Astrocyte (in vitro differentiated cells and primary cell): ENCODE data around the gene GFER. TPM values are rescaled to one million over a fixed set of nuclear protein-coding genes. Genes with fewer than 3 reads are reported as not detected.

ENCODE experiments used
- DNase-seq: peaks from one replicate; pipeline ENCODE4 v3.0.0-alpha.2; 2010; ENCODE audit warnings: low read depth
- FAIRE-seq: peaks from 2 replicates; lab custom pipeline; 2011; peaks lifted over from hg19 to GRCh38; lab: Jason Lieb, UNC
- H2AFZ ChIP-seq: 2 replicates; pipeline ENCODE4 v1.6.0; 2012; ENCODE audit warnings: low read depth, low read length, inconsistent platforms
- H3K27ac ChIP-seq: 2 replicates; pipeline ENCODE4 v1.5.1; 2011; ENCODE audit warnings: low read depth, low read length, inconsistent platforms
- H3K27me3 ChIP-seq: 2 replicates; pipeline ENCODE4 v1.6.0; 2011; ENCODE audit warnings: low read length, inconsistent platforms; ENCODE audit not compliant: insufficient read depth
- H3K36me3 ChIP-seq: 2 replicates; pipeline ENCODE4 v1.5.1; 2011; ENCODE audit warnings: low read length, inconsistent platforms; ENCODE audit not compliant: insufficient read depth
- H3K4me1 ChIP-seq: 2 replicates; pipeline ENCODE4 v1.5.1; 2011; ENCODE audit warnings: low read length, inconsistent platforms; ENCODE audit not compliant: insufficient read depth
- H3K4me2 ChIP-seq: 2 replicates; pipeline ENCODE4 v1.6.0; 2012; ENCODE audit warnings: low read length, inconsistent platforms
- H3K4me3 ChIP-seq: 2 replicates; pipeline ENCODE4 v1.5.1; 2011; ENCODE audit warnings: low read depth, mild to moderate bottlenecking, low read length, inconsistent platforms; ENCODE audit not compliant: insufficient read depth
- H3K79me2 ChIP-seq: 2 replicates; pipeline ENCODE4 v1.6.0; 2012; ENCODE audit warnings: mild to moderate bottlenecking, low read length, inconsistent platforms; ENCODE audit not compliant: insufficient read depth
- H3K9ac ChIP-seq: 2 replicates; pipeline ENCODE4 v1.6.0; 2012; ENCODE audit warnings: mild to moderate bottlenecking, low read length, inconsistent platforms
- H3K9me3 ChIP-seq: 2 replicates; pipeline ENCODE4 v1.5.1; 2012; ENCODE audit warnings: low read depth, mild to moderate bottlenecking, low read length, inconsistent platforms; ENCODE audit not compliant: insufficient read depth
- H4K20me1 ChIP-seq: 2 replicates; pipeline ENCODE4 v1.6.0; 2012; ENCODE audit warnings: low read length, inconsistent platforms; ENCODE audit not compliant: insufficient read depth
- H3K27ac Mint-ChIP-seq: one replicate; pipeline ENCODE4 v1.8.0; 2021; ENCODE audit warnings: mild to moderate bottlenecking, mixed read lengths; ENCODE audit not compliant: unreplicated experiment
- H3K27me3 Mint-ChIP-seq: one replicate; pipeline ENCODE4 v1.8.0; 2021; ENCODE audit warnings: low read depth, mixed read lengths; ENCODE audit not compliant: unreplicated experiment
- H3K36me3 Mint-ChIP-seq: one replicate; pipeline ENCODE4 v1.8.0; 2021; ENCODE audit warnings: low read depth, mixed read lengths; ENCODE audit not compliant: unreplicated experiment
- H3K4me1 Mint-ChIP-seq: one replicate; pipeline ENCODE4 v1.8.0; 2021; ENCODE audit warnings: low read depth, mixed read lengths; ENCODE audit not compliant: unreplicated experiment
- H3K4me3 Mint-ChIP-seq: one replicate; pipeline ENCODE4 v1.8.0; 2021; ENCODE audit warnings: mild to moderate bottlenecking, moderate library complexity, mixed read lengths; ENCODE audit not compliant: unreplicated experiment
- H3K9me3 Mint-ChIP-seq: one replicate; pipeline ENCODE4 v1.8.0; 2021; ENCODE audit warnings: mild to moderate bottlenecking, mixed read lengths; ENCODE audit not compliant: unreplicated experiment
- CTCF ChIP-seq: IDR thresholded peaks from 2 replicates; pipeline ENCODE4 v1.5.1; 2011; ENCODE audit warnings: low read depth, mild to moderate bottlenecking, inconsistent platforms, low read length, moderate library complexity; ENCODE audit not compliant: insufficient read depth
- EZH2 ChIP-seq: IDR thresholded peaks from 2 replicates; pipeline ENCODE4 v1.6.1; 2012; ENCODE audit warnings: mild to moderate bottlenecking, low read length, inconsistent platforms; ENCODE audit not compliant: insufficient read depth
- total RNA-seq: library from RNA; stranded (reverse); gene quantifications from 2 replicates; pipeline ENCODE4 v1.2.1, GENCODE V29; 2021

The GFER gene
- total RNA-seq, 1 donor from 2014 or later: 30.4 TPM

GRCh38 chr16:1968146-1968953, 15.6 kb upstream of the GFER start:
- Histone ChIP-seq H3K9me3 (no peaks in the 10 kb centered on the region), H3K79me2 (peaks cover 55% of the 10 kb centered on the region), H2AFZ (no peak overlapping the region), H3K4me2 (no peak overlapping the region), H3K4me1 (peaks cover 24% of the 10 kb centered on the region), H3K4me3 (no peak overlapping the region), H3K27ac (no peak overlapping the region), H3K36me3 (peaks cover 5% of the 10 kb centered on the region), H4K20me1 (peaks cover 24% of the 10 kb centered on the region), H3K27me3 (no peaks in the 10 kb centered on the region), H3K9ac (no peak overlapping the region)
- DNase-seq: no peak
- peaks cover 17% of the 10 kb centered on the region for H3K4me1 Mint-ChIP-seq
- H3K27me3 Mint-ChIP-seq: no peaks in the 10 kb centered on the region
- peak overlapping the region; percentile 45 for H3K4me3 Mint-ChIP-seq
- FAIRE-seq: no peak
- H3K36me3 Mint-ChIP-seq: peaks cover 10% of the 10 kb centered on the region
- TF ChIP-seq CTCF (no peak), EZH2 (no peak)
- no peaks in the 10 kb centered on the region for H3K9me3 Mint-ChIP-seq
- H3K27ac Mint-ChIP-seq: no peak overlapping the region

- H2AFZ ChIP-seq: peak within 1 kb of the TSS; percentile 78
- H3K36me3 ChIP-seq: peaks cover 6% of the 10 kb centered on the region
- peaks cover 22% of the 10 kb centered on the region for H4K20me1 ChIP-seq
- H3K27me3 Mint-ChIP-seq: no peaks in the 10 kb centered on the region
- peaks cover 11% of the 10 kb centered on the region for H3K4me1 Mint-ChIP-seq
- peaks cover 37% of the 10 kb centered on the region for H3K79me2 ChIP-seq
- peak within 1 kb of the TSS; percentile 89 for H3K4me3 ChIP-seq
- H3K27me3 ChIP-seq: no peaks in the 10 kb centered on the region
- H3K27ac ChIP-seq: peak within 1 kb of the TSS; percentile 79
- peak within 1 kb of the TSS; percentile 91 for H3K9ac ChIP-seq
- H3K9me3 ChIP-seq: no peaks in the 10 kb centered on the region
- H3K36me3 Mint-ChIP-seq: peaks cover 4% of the 10 kb centered on the region
- no peaks in the 10 kb centered on the region for H3K9me3 Mint-ChIP-seq
- peak within 1 kb of the TSS; percentile 98 for H3K27ac Mint-ChIP-seq
- TF ChIP-seq CTCF (no peak), EZH2 (no peak)
- peak within 1 kb of the TSS; percentile 94 for H3K4me2 ChIP-seq
- H3K4me1 ChIP-seq: peaks cover 11% of the 10 kb centered on the region
- H3K4me3 Mint-ChIP-seq: peak within 1 kb of the TSS; percentile 93
- DNase-seq (peak; percentile 87), FAIRE-seq (peak; percentile 37)
Observed at GRCh38 chr16:1971796-1972489, 12.1 kb upstream of the GFER start, which contains the start of gene TBL3. TBL3 (plus strand) TSS chr16:1972053; CDS start chr16:1972165, 112 bp downstream.
